ENCODE data around the gene VPS35L.
A peak's percentile ranks its signal among the peaks of the same experiment; 100 is the strongest.

Gene VPS35L

GRCh38 chr16:19555186-19555937 is at the start of gene VPS35L:
VPS35L (plus strand) TSS chr16:19555703; CDS start chr16:19555730, 27 bp downstream.
- peak; percentile 99 for DNase-seq

- DNase-seq = no peak
These were observed 48.5 kb upstream of the VPS35L start for GRCh38 chr16:19506965-19507364.

GRCh38 chr16:19507867-19508266 is 47.6 kb upstream of the VPS35L start:
- no peak for DNase-seq

- DNase-seq = no peak
These were observed 43.2 kb upstream of the VPS35L start for GRCh38 chr16:19512297-19512696.

GRCh38 chr16:19513377-19514053 is 42.0 kb upstream of the VPS35L start:
- no peak for DNase-seq

- DNase-seq = no peak
These were observed 39.7 kb upstream of the VPS35L start for GRCh38 chr16:19515757-19516156.

- DNase-seq = no peak
These were observed 37.9 kb upstream of the VPS35L start for GRCh38 chr16:19517424-19518089.

GRCh38 chr16:19518388-19518787 is 37.1 kb upstream of the VPS35L start:
- DNase-seq = no peak

- DNase-seq = peak; percentile 72
These were observed 34.6 kb upstream of the VPS35L start for GRCh38 chr16:19520861-19521331.

- DNase-seq = peak; percentile 99
These were observed 33.8 kb upstream of the VPS35L start, which contains the start of gene GDE1 for GRCh38 chr16:19521471-19522396. GDE1 (minus strand) TSS chr16:19522098; CDS start chr16:19521964, 134 bp downstream.

- peak; percentile 96 for DNase-seq
These were observed 33.1 kb upstream of the VPS35L start for GRCh38 chr16:19522397-19522732.

- no peak for DNase-seq
These were observed 32.7 kb upstream of the VPS35L start for GRCh38 chr16:19522760-19523159.

- DNase-seq = no peak
These were observed 32.3 kb upstream of the VPS35L start for GRCh38 chr16:19523184-19523558.

GRCh38 chr16:19523559-19524355 is 31.7 kb upstream of the VPS35L start, which contains the start of gene CCP110:
CCP110 (plus strand) TSS chr16:19523942; CDS start chr16:19527882, 3,940 bp downstream.
- peak; percentile 99 for DNase-seq

GRCh38 chr16:19524356-19524615 is 31.2 kb upstream of the VPS35L start:
- DNase-seq = no peak

- peak; percentile 74 for DNase-seq
These were observed 30.7 kb upstream of the VPS35L start for GRCh38 chr16:19524616-19525384.

GRCh38 chr16:19525385-19525723 is 30.1 kb upstream of the VPS35L start:
- DNase-seq = no peak

GRCh38 chr16:19527161-19527560 is 28.3 kb upstream of the VPS35L start:
- DNase-seq = no peak

- DNase-seq = no peak
These were observed 26.8 kb upstream of the VPS35L start for GRCh38 chr16:19528666-19529065.

- DNase-seq = no peak
These were observed 22.9 kb upstream of the VPS35L start for GRCh38 chr16:19532601-19533000.
